ENCODE measurements around the gene GDAP2. TPM values are rescaled to one million over a fixed set of nuclear protein-coding genes. Genes with fewer than 3 reads are reported as not detected.

Gene GDAP2
- total and polyA plus RNA-seq, 2 donors (not counting 1 experiment from before 2014, with no cell fraction given), result 6.8 to 36.7 TPM

GRCh38 chr1:117892512-117892911 lies 36.9 kb downstream of the GDAP2 start:
- Histone ChIP-seq H3K36me3 (replicated peaks in 1 of 2; ENCODE audit: control extremely low read depth in 1 of 2, control insufficient read depth in 1 of 2, extremely low read depth in 1 of 2, insufficient read depth in 2 of 2, low read length in 1 of 2) (peaks cover 17 to 21% of the 10 kb centered on the region in 2 experiments), H3K27me3 (replicated peaks in 1 of 4; ENCODE audit: control extremely low read depth in 1 of 4, control insufficient read depth in 3 of 4, insufficient read depth in 4 of 4, low read length in 3 of 4) (no peaks in the 10 kb centered on the region), H3K9ac (ENCODE audit: low read length) (no peak overlapping the region), H3K4me3 (ENCODE audit: control extremely low read depth in 1 of 5, extremely low read depth in 1 of 5, insufficient read depth in 1 of 5, low read depth in 2 of 5, low read length in 4 of 5) (no peak overlapping the region), H4K20me1 (ENCODE audit: control insufficient read depth, insufficient read depth, low read length, poor library complexity, severe bottlenecking) (no peaks in the 10 kb centered on the region), H3K4me1 (ENCODE audit: control insufficient read depth in 2 of 2, insufficient read depth in 2 of 2, low read length in 2 of 2) (no peaks in the 10 kb centered on the region), H3K4me2 (replicated peaks; ENCODE audit: low read depth, low read length, poor library complexity, severe bottlenecking) (no peak overlapping the region), H3K79me2 (ENCODE audit: control insufficient read depth, insufficient read depth, low read length) (no peaks in the 10 kb centered on the region), H3K9me3 (ENCODE audit: control extremely low read depth in 1 of 3, control insufficient read depth in 2 of 3, insufficient read depth in 1 of 3, low read length in 2 of 3) (no peaks in the 10 kb centered on the region), H3K27ac (ENCODE audit: low read length in 2 of 2) (no peak overlapping the region), H2AFZ (ENCODE audit: insufficient read depth, low read depth, low read length, poor library complexity, severe bottlenecking) (no peak overlapping the region)
- H3K4me1 Mint-ChIP-seq, result peaks cover 2% of the 10 kb centered on the region
- no peaks in the 10 kb centered on the region for H3K27me3 Mint-ChIP-seq
- H3K9me3 Mint-ChIP-seq (ENCODE audit: insufficient read depth), result no peaks in the 10 kb centered on the region
- no peak for TF ChIP-seq EZH2 (IDR thresholded peaks at IDR 0.05; ENCODE audit: borderline replicate concordance, insufficient read depth, low read depth, low read length, poor library complexity, severe bottlenecking)
- TF ChIP-seq, protein P1, sequence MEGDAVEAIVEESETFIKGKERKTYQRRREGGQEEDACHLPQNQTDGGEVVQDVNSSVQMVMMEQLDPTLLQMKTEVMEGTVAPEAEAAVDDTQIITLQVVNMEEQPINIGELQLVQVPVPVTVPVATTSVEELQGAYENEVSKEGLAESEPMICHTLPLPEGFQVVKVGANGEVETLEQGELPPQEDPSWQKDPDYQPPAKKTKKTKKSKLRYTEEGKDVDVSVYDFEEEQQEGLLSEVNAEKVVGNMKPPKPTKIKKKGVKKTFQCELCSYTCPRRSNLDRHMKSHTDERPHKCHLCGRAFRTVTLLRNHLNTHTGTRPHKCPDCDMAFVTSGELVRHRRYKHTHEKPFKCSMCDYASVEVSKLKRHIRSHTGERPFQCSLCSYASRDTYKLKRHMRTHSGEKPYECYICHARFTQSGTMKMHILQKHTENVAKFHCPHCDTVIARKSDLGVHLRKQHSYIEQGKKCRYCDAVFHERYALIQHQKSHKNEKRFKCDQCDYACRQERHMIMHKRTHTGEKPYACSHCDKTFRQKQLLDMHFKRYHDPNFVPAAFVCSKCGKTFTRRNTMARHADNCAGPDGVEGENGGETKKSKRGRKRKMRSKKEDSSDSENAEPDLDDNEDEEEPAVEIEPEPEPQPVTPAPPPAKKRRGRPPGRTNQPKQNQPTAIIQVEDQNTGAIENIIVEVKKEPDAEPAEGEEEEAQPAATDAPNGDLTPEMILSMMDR (IDR thresholded peaks at IDR 0.05), result no peak
- no peak overlapping the region for H3K27ac Mint-ChIP-seq
- POLR2A ChIA-PET, result no interaction called here
- no peak for ATAC-seq (ENCODE audit: low read depth)
- H3K4me3 Mint-ChIP-seq, result no peak overlapping the region
- WGBS (ENCODE audit: insufficient coverage), result 100% methylated on average over 1 of the region's 2 CpGs
- CTCF ChIA-PET, result interaction anchor here (0.6 to 1.8 kb wide), 3 partner anchors 8 to 828 kb away, joined by 3 to 6 read pairs (median 3); no protein-coding TSS in a partner anchor
- no peak for DNase-seq
- intact Hi-C loops (cut with micrococcal nuclease), result no loop called here

DNA sequence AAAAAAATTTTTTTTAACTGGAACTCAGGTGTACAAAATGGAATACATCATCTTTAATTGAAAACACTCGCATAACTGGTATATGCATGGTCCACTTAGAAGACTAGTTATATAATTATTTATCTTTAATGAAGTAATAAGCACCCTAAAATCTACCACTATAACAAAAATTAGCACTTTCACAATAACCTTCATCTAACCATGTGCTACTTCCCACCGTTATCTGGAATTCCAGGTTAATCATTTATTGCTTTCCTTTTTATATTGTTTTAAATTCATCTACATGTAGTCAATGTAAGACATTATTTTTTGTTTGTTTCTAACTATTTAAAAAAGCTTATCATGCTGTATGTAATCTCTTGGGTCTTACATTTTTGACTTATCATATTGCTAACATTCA lies 39.0 kb downstream of the GDAP2 start:
- TF ChIP-seq, protein P1 (IDR thresholded peaks at IDR 0.05), result no peak
- no peak for TF ChIP-seq EZH2 (IDR thresholded peaks at IDR 0.05; ENCODE audit: borderline replicate concordance, insufficient read depth, low read depth, low read length, poor library complexity, severe bottlenecking)
- ChIA-PET POLR2A (no interaction called here), CTCF (no interaction called here)
- no peak overlapping the region for H3K4me3 ChIP-seq (ENCODE audit: control extremely low read depth in 1 of 5, extremely low read depth in 1 of 5, insufficient read depth in 1 of 5, low read depth in 2 of 5, low read length in 4 of 5)
- no CpG with 5 or more reads among the region's 2 CpGs for WGBS (ENCODE audit: insufficient coverage)
- no peak overlapping the region for H3K4me2 ChIP-seq (replicated peaks; ENCODE audit: low read depth, low read length, poor library complexity, severe bottlenecking)
- Mint-ChIP-seq H3K27ac (no peak overlapping the region), H3K27me3 (no peaks in the 10 kb centered on the region), H3K4me1 (no peaks in the 10 kb centered on the region), H3K4me3 (no peak overlapping the region), H3K9me3 (ENCODE audit: insufficient read depth) (no peaks in the 10 kb centered on the region)
- no peaks in the 10 kb centered on the region for H3K79me2 ChIP-seq (ENCODE audit: control insufficient read depth, insufficient read depth, low read length)
- H3K27ac ChIP-seq (ENCODE audit: low read length in 2 of 2), result no peak overlapping the region
- peaks cover 11 to 19% of the 10 kb centered on the region in 2 experiments for H3K36me3 ChIP-seq (replicated peaks in 1 of 2; ENCODE audit: control extremely low read depth in 1 of 2, control insufficient read depth in 1 of 2, extremely low read depth in 1 of 2, insufficient read depth in 2 of 2, low read length in 1 of 2)
- no peak overlapping the region for H3K9ac ChIP-seq (ENCODE audit: low read length)
- intact Hi-C loops (cut with micrococcal nuclease), result no loop called here
- no peak overlapping the region for H2AFZ ChIP-seq (ENCODE audit: insufficient read depth, low read depth, low read length, poor library complexity, severe bottlenecking)
- H3K27me3 ChIP-seq (replicated peaks in 1 of 4; ENCODE audit: control extremely low read depth in 1 of 4, control insufficient read depth in 3 of 4, insufficient read depth in 4 of 4, low read length in 3 of 4), result no peaks in the 10 kb centered on the region
- no peaks in the 10 kb centered on the region for H3K9me3 ChIP-seq (ENCODE audit: control extremely low read depth in 1 of 3, control insufficient read depth in 2 of 3, insufficient read depth in 1 of 3, low read length in 2 of 3)
- H3K4me1 ChIP-seq (ENCODE audit: control insufficient read depth in 2 of 2, insufficient read depth in 2 of 2, low read length in 2 of 2), result no peaks in the 10 kb centered on the region
- no peaks in the 10 kb centered on the region for H4K20me1 ChIP-seq (ENCODE audit: control insufficient read depth, insufficient read depth, low read length, poor library complexity, severe bottlenecking)
- DNase-seq, result no peak
- ATAC-seq (ENCODE audit: low read depth), result no peak

Measured in B cell (primary cell).